SU-DHL-6 (cell line): ENCODE measurements around the gene SLC39A7.

ENCODE experiments used
- CTCF ChIP-seq: fragments of 200-600 bp; sonication (generic); IDR thresholded peaks from one replicate; pipeline ENCODE4 v1.5.1; 2017; ENCODE audit warnings: antibody characterized with exemption, mild to moderate bottlenecking, low read length, moderate library complexity; ENCODE audit not compliant: insufficient read depth, poor library complexity, severe bottlenecking
- EZH2phosphoT487 ChIP-seq: fragments of 200-600 bp; sonication (generic), shearing (Covaris generic); conservative IDR thresholded peaks from 2 replicates; pipeline ENCODE4 v1.6.1; 2018; ENCODE audit warnings: mild to moderate bottlenecking, antibody characterized with exemption, low read length, moderate library complexity, mixed read lengths

- TF ChIP-seq EZH2phosphoT487: no peak
- TF ChIP-seq CTCF: no peak
Measured at GRCh38 chr6:33206027-33206863, 5.6 kb downstream of the SLC39A7 start.
